Hepatocyte (in vitro differentiated cells): ENCODE measurements around the gene NBPF6. TPM values are rescaled to one million over a fixed set of nuclear protein-coding genes. Genes with fewer than 3 reads are reported as not detected.

Source experiments
- DNase-seq: peaks from one replicate; pipeline ENCODE4 v3.0.0-alpha.2; 2016; ENCODE audit warnings: low spot score
- H2AFZ ChIP-seq: fragments of 200-600 bp; sonication (generic); 2 replicates; pipeline ENCODE4 v1.6.0; 2016; ENCODE audit warnings: antibody characterized with exemption, mild to moderate bottlenecking
- H3K27ac ChIP-seq: fragments of 200-600 bp; sonication (generic); 2 replicates; pipeline ENCODE4 v1.5.1; 2016; ENCODE audit warnings: mild to moderate bottlenecking
- H3K27me3 ChIP-seq: fragments of 200-600 bp; sonication (generic); 2 replicates; pipeline ENCODE4 v1.6.1; 2016
- H3K36me3 ChIP-seq: fragments of 200-600 bp; sonication (generic); replicated peaks from 2 replicates; pipeline ENCODE4 v1.5.1; 2016; ENCODE audit warnings: low read depth; ENCODE audit not compliant: insufficient read depth
- H3K4me1 ChIP-seq: fragments of 200-600 bp; sonication (generic); 2 replicates; pipeline ENCODE4 v1.5.1; 2016; ENCODE audit warnings: mild to moderate bottlenecking, moderate library complexity; ENCODE audit not compliant: insufficient read depth
- H3K4me2 ChIP-seq: fragments of 200-600 bp; sonication (generic); 2 replicates; pipeline ENCODE4 v1.6.0; 2016
- H3K4me3 ChIP-seq: fragments of 200-600 bp; sonication (generic); 2 replicates; pipeline ENCODE4 v1.5.1; 2016; ENCODE audit warnings: mild to moderate bottlenecking
- H3K79me2 ChIP-seq: fragments of 200-600 bp; sonication (generic); 2 replicates; pipeline ENCODE4 v1.6.0; 2017; ENCODE audit warnings: mild to moderate bottlenecking
- H3K9me2 ChIP-seq: fragments of 200-600 bp; sonication (generic); replicated peaks from 2 replicates; pipeline ENCODE4 v1.6.0; 2017; ENCODE audit warnings: mild to moderate bottlenecking; ENCODE audit not compliant: insufficient read depth
- H3K9me3 ChIP-seq: fragments of 200-600 bp; sonication (generic); 2 replicates; pipeline ENCODE4 v1.5.1; 2016; ENCODE audit warnings: low read depth, mild to moderate bottlenecking
- H4K20me1 ChIP-seq: fragments of 200-600 bp; sonication (generic); 2 replicates; pipeline ENCODE4 v1.6.0; 2016; ENCODE audit warnings: mild to moderate bottlenecking; ENCODE audit not compliant: insufficient read depth, poor library complexity, severe bottlenecking
- EZH2 ChIP-seq: fragments of 200-600 bp; sonication (generic); IDR thresholded peaks from 2 replicates; pipeline ENCODE4 v1.6.1; 2016; ENCODE audit warnings: antibody characterized with exemption, mild to moderate bottlenecking, borderline replicate concordance
- EZH2phosphoT487 ChIP-seq: fragments of 200-600 bp; sonication (generic); IDR thresholded peaks from one replicate; pipeline ENCODE4 v1.6.1; 2018; ENCODE audit warnings: antibody characterized with exemption, mild to moderate bottlenecking, low read depth, moderate library complexity; ENCODE audit not compliant: unreplicated experiment, severe bottlenecking
- WGBS: methylation state at CpG from one replicate; pipeline ENCODE4 v1.1.6; 2016; ENCODE audit warnings: low lambda C conversion rate; ENCODE audit errors: missing lambda C conversion rate; 5-methylcytosine and 5-hydroxymethylcytosine counted together
- polyA plus RNA-seq: library from polyadenylated mRNA; unstranded; fragments of >200 nt; fragmentation: Nextera tagmentation; extraction: Ambion mirVana; gene quantifications from 2 replicates; pipeline ENCODE4 v1.2.1, GENCODE V29; 2016
- total RNA-seq: library from RNA; depleted of rRNA; stranded (reverse); fragments of >200 nt; gene quantifications from 2 replicates; pipeline ENCODE4 v1.2.3, GENCODE V29; 2014
- TF ChIP-seq, protein P1 (sequence below): fragments of 200-600 bp; sonication (generic); IDR thresholded peaks from 2 replicates; pipeline ENCODE4 v1.5.1; 2016; ENCODE audit warnings: antibody characterized with exemption, mild to moderate bottlenecking; ENCODE audit not compliant: poor library complexity

Gene NBPF6
- total and polyA plus RNA-seq, 2 experiments from 2014 or later: not detected

DNA sequence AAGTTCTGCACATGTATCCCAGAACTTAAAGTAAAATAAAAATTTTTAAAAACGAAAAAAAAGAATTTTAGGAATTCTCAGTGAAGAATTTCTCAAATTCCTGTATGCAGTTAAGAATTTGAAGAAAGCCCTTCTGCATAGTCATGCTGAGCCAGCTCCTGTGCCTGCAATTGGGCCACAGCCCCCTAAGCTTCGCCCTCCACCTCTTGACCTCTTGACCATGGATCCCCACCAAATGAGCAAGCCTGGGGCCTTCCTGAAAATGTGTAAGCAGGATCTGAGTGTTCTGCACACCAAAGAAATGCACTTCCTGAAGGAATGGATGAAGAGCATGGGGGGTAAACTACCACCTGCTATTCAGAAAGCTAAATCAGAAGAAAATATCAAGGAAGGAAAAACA, 52.0 kb downstream of the NBPF6 start:
- 86% methylated on average over 2 of the region's 2 CpGs for WGBS
- H3K9me3 ChIP-seq: no peaks in the 10 kb centered on the region
- H3K4me3 ChIP-seq: no peak overlapping the region
- no peaks in the 10 kb centered on the region for H3K9me2 ChIP-seq
- no peaks in the 10 kb centered on the region for H3K79me2 ChIP-seq
- H3K27me3 ChIP-seq: no peaks in the 10 kb centered on the region
- H3K4me1 ChIP-seq: peaks cover 9% of the 10 kb centered on the region
- H3K4me2 ChIP-seq: no peak overlapping the region
- no peaks in the 10 kb centered on the region for H4K20me1 ChIP-seq
- DNase-seq: no peak
- no peak overlapping the region for H2AFZ ChIP-seq
- no peaks in the 10 kb centered on the region for H3K36me3 ChIP-seq
- no peak overlapping the region for H3K27ac ChIP-seq
- no peak for TF ChIP-seq EZH2
- TF ChIP-seq, protein P1, sequence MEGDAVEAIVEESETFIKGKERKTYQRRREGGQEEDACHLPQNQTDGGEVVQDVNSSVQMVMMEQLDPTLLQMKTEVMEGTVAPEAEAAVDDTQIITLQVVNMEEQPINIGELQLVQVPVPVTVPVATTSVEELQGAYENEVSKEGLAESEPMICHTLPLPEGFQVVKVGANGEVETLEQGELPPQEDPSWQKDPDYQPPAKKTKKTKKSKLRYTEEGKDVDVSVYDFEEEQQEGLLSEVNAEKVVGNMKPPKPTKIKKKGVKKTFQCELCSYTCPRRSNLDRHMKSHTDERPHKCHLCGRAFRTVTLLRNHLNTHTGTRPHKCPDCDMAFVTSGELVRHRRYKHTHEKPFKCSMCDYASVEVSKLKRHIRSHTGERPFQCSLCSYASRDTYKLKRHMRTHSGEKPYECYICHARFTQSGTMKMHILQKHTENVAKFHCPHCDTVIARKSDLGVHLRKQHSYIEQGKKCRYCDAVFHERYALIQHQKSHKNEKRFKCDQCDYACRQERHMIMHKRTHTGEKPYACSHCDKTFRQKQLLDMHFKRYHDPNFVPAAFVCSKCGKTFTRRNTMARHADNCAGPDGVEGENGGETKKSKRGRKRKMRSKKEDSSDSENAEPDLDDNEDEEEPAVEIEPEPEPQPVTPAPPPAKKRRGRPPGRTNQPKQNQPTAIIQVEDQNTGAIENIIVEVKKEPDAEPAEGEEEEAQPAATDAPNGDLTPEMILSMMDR: no peak
- no peak for TF ChIP-seq EZH2phosphoT487

- no peaks in the 10 kb centered on the region for H3K9me3 ChIP-seq
- H3K4me1 ChIP-seq: peaks cover 9% of the 10 kb centered on the region
- H3K9me2 ChIP-seq: no peaks in the 10 kb centered on the region
- no peaks in the 10 kb centered on the region for H3K36me3 ChIP-seq
- TF ChIP-seq, protein P1: no peak
- no peak for TF ChIP-seq EZH2phosphoT487
- no peak for TF ChIP-seq EZH2
- DNase-seq: no peak
- H3K4me3 ChIP-seq: no peak overlapping the region
- no peak overlapping the region for H3K27ac ChIP-seq
- WGBS: 93% methylated on average over 2 of the region's 2 CpGs
- no peaks in the 10 kb centered on the region for H3K27me3 ChIP-seq
- no peaks in the 10 kb centered on the region for H3K79me2 ChIP-seq
- no peaks in the 10 kb centered on the region for H4K20me1 ChIP-seq
- no peak overlapping the region for H2AFZ ChIP-seq
- H3K4me2 ChIP-seq: no peak overlapping the region
These were observed 52.5 kb downstream of the NBPF6 start for GRCh38 chr1:108502624-108503023.

DNA sequence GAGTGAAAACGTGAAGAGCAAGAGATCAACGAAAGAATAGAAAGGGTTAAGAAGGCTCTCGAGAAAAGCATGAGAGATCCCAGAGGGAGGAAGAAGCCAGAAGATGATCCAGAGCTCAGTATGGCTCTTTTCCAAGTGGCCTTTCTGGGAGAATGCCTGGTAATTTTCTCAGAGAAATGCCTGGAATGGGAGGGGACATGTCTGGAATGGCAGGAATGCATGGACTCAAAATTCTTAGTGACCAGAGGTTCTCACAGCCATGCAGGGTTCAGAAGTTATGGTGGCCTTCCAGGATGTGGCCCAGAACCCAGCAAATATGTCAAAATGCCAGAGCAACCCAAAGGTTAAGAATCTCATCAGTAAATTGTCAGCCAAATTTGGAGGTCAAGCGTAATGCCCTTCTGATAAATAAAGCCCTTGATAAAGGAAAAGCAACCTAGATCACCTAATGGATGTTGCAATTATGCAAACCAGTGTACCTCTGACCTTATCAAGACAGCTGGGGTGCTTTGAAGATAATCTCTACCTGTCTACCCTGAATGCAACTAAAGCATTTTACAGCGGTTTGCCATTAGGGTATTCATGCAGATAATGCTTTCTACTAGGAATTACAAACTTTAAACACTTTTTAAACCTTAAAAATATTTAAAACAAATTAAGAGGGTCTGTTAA, 53.1 kb downstream of the NBPF6 start:
- Histone ChIP-seq H3K9me2 (no peaks in the 10 kb centered on the region), H3K9me3 (no peaks in the 10 kb centered on the region), H2AFZ (no peak overlapping the region), H3K79me2 (no peaks in the 10 kb centered on the region), H3K27ac (no peak overlapping the region), H3K4me3 (no peak overlapping the region), H3K4me1 (peaks cover 9% of the 10 kb centered on the region), H3K36me3 (no peaks in the 10 kb centered on the region), H3K4me2 (no peak overlapping the region), H3K27me3 (no peaks in the 10 kb centered on the region), H4K20me1 (no peaks in the 10 kb centered on the region)
- 56% methylated on average over 5 of the region's 5 CpGs for WGBS
- no peak for TF ChIP-seq EZH2
- no peak for TF ChIP-seq EZH2phosphoT487
- TF ChIP-seq, protein P1: no peak
- DNase-seq: no peak

DNA sequence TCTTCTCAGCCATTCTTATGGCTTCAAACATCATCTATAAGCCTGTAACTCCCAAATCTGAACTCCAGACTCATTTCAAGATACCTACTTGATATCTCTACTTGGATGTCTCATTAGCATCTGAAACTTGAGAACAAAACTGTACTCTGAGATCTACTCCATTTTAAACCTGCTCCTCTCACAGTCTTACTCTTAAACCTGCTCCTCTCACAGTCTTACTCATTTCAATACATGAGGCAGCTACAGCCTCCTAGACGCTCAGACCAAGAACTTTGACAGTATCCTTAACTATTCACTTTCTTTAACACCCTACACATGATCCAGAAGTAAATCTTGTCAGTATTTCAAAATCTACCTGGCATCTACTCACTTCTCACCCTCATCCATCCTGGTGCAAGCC, 54.3 kb downstream of the NBPF6 start:
- TF ChIP-seq EZH2: no peak
- TF ChIP-seq, protein P1: no peak
- TF ChIP-seq EZH2phosphoT487: no peak

More for the DNA sequence above, 54.3 kb downstream of the NBPF6 start:
- no peaks in the 10 kb centered on the region for H3K79me2 ChIP-seq
- DNase-seq: no peak
- no peak overlapping the region for H3K4me3 ChIP-seq
- no peak overlapping the region for H3K27ac ChIP-seq
- 93% methylated on average over 1 of the region's 1 CpG for WGBS
- peaks cover 9% of the 10 kb centered on the region for H3K4me1 ChIP-seq
- H4K20me1 ChIP-seq: no peaks in the 10 kb centered on the region
- H3K36me3 ChIP-seq: no peaks in the 10 kb centered on the region
- no peak overlapping the region for H3K4me2 ChIP-seq
- H3K27me3 ChIP-seq: no peaks in the 10 kb centered on the region
- H2AFZ ChIP-seq: no peak overlapping the region
- H3K9me3 ChIP-seq: no peaks in the 10 kb centered on the region
- H3K9me2 ChIP-seq: no peaks in the 10 kb centered on the region
